H1 (cell line): Measurements from ENCODE around the gene ARL6IP6. TPM values are rescaled to one million over a fixed set of nuclear protein-coding genes. Genes with fewer than 3 reads are reported as not detected.

Experiments used
- polyA plus RNA-seq, 7 experiments: library from polyadenylated mRNA; depleted of rRNA in 3 of 7; stranded (reverse) in 5 of 7; unstranded in 2 of 7; fragments of >200 nt in 5 of 7; fragments of 200-250 nt in 2 of 7; gene quantifications; 1 replicate in 5 of 7; 2 replicates in 1 of 7; 4 replicates in 1 of 7; pipeline versions ENCODE4 v1.2.1 to v1.2.3, GENCODE V29; 2011 to 2013; ENCODE audit warnings: missing spikeins in 2 of 7, mixed read lengths in 2 of 7
- total RNA-seq: library from RNA; stranded (reverse); fragmentation: NEBNext Ultra II Directional; extraction: Animal tissue kit (Norgen Biotek cat#: 25700); gene quantifications from 2 replicates; pipeline ENCODE4 v1.2.1, GENCODE V29; 2021
- TF ChIP-seq, protein P1 (sequence below): fragments of 300-600 bp; sonication (generic); IDR thresholded peaks from 2 replicates; pipeline ENCODE4 v1.7.1; 2012; ENCODE audit warnings: low read length, moderate library complexity, mild to moderate bottlenecking, inconsistent platforms; ENCODE audit not compliant: insufficient replicate concordance

The ARL6IP6 gene
- total and polyA plus RNA-seq, 2 of the 8 experiments (the other 6 are each of a cell fraction or from before 2014, with no cell fraction given): 47.3 to 92.9 TPM

DNA sequence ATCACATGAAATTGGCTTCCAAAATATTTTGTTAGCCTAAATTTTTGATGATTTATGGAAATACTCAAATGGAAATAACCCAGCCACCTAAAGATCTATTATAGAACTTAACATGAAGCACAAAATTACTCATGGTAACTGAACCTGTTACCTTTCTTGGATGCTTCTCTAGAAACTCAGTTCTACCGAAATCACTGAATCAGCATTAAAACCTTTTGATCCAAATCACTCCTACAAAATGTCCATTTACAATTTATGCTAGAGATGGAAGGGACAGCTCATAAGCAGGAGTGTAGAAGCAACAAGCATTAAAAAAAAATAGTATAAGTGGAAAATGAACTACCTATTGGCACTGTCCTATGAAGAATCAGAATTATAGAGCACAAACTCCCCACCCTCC is 3.3 kb upstream of the ARL6IP6 start (continued):
- TF ChIP-seq, protein P1, sequence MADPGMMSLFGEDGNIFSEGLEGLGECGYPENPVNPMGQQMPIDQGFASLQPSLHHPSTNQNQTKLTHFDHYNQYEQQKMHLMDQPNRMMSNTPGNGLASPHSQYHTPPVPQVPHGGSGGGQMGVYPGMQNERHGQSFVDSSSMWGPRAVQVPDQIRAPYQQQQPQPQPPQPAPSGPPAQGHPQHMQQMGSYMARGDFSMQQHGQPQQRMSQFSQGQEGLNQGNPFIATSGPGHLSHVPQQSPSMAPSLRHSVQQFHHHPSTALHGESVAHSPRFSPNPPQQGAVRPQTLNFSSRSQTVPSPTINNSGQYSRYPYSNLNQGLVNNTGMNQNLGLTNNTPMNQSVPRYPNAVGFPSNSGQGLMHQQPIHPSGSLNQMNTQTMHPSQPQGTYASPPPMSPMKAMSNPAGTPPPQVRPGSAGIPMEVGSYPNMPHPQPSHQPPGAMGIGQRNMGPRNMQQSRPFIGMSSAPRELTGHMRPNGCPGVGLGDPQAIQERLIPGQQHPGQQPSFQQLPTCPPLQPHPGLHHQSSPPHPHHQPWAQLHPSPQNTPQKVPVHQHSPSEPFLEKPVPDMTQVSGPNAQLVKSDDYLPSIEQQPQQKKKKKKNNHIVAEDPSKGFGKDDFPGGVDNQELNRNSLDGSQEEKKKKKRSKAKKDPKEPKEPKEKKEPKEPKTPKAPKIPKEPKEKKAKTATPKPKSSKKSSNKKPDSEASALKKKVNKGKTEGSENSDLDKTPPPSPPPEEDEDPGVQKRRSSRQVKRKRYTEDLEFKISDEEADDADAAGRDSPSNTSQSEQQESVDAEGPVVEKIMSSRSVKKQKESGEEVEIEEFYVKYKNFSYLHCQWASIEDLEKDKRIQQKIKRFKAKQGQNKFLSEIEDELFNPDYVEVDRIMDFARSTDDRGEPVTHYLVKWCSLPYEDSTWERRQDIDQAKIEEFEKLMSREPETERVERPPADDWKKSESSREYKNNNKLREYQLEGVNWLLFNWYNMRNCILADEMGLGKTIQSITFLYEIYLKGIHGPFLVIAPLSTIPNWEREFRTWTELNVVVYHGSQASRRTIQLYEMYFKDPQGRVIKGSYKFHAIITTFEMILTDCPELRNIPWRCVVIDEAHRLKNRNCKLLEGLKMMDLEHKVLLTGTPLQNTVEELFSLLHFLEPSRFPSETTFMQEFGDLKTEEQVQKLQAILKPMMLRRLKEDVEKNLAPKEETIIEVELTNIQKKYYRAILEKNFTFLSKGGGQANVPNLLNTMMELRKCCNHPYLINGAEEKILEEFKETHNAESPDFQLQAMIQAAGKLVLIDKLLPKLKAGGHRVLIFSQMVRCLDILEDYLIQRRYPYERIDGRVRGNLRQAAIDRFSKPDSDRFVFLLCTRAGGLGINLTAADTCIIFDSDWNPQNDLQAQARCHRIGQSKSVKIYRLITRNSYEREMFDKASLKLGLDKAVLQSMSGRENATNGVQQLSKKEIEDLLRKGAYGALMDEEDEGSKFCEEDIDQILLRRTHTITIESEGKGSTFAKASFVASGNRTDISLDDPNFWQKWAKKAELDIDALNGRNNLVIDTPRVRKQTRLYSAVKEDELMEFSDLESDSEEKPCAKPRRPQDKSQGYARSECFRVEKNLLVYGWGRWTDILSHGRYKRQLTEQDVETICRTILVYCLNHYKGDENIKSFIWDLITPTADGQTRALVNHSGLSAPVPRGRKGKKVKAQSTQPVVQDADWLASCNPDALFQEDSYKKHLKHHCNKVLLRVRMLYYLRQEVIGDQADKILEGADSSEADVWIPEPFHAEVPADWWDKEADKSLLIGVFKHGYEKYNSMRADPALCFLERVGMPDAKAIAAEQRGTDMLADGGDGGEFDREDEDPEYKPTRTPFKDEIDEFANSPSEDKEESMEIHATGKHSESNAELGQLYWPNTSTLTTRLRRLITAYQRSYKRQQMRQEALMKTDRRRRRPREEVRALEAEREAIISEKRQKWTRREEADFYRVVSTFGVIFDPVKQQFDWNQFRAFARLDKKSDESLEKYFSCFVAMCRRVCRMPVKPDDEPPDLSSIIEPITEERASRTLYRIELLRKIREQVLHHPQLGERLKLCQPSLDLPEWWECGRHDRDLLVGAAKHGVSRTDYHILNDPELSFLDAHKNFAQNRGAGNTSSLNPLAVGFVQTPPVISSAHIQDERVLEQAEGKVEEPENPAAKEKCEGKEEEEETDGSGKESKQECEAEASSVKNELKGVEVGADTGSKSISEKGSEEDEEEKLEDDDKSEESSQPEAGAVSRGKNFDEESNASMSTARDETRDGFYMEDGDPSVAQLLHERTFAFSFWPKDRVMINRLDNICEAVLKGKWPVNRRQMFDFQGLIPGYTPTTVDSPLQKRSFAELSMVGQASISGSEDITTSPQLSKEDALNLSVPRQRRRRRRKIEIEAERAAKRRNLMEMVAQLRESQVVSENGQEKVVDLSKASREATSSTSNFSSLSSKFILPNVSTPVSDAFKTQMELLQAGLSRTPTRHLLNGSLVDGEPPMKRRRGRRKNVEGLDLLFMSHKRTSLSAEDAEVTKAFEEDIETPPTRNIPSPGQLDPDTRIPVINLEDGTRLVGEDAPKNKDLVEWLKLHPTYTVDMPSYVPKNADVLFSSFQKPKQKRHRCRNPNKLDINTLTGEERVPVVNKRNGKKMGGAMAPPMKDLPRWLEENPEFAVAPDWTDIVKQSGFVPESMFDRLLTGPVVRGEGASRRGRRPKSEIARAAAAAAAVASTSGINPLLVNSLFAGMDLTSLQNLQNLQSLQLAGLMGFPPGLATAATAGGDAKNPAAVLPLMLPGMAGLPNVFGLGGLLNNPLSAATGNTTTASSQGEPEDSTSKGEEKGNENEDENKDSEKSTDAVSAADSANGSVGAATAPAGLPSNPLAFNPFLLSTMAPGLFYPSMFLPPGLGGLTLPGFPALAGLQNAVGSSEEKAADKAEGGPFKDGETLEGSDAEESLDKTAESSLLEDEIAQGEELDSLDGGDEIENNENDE: no peak
